Measurements from ENCODE around the gene ZNF460.
"Not testable (repeated sequence)": the region's sequence is repeated elsewhere in the genome, so short reads cannot be mapped to it uniquely, and the experiment has no call there.

ZNF460 gene

GRCh38 chr19:57280165-57280961 is at the start of gene ZNF460:
TSS of gene ZNF460 (plus strand) at chr19:57280485. CDS start at chr19:57280807, 322 bp downstream.
- DNase-seq = peak; percentile 95

GRCh38 chr19:57231686-57232085 is 48.6 kb upstream of the ZNF460 start:
- no peak for DNase-seq

GRCh38 chr19:57233207-57233606 is 47.1 kb upstream of the ZNF460 start:
- no peak for DNase-seq

GRCh38 chr19:57239982-57240310 is 40.3 kb upstream of the ZNF460 start:
- no peak for DNase-seq

- peak; percentile 95 for DNase-seq
These were observed 39.8 kb upstream of the ZNF460 start, which contains the start of gene ZNF805 for GRCh38 chr19:57240311-57241090. TSS of gene ZNF805 (plus strand) at chr19:57240632. CDS start at chr19:57240892, 260 bp downstream.

- no peak for DNase-seq
These were observed 39.1 kb upstream of the ZNF460 start for GRCh38 chr19:57241176-57241575.

- no peak for DNase-seq
These were observed 37.5 kb upstream of the ZNF460 start for GRCh38 chr19:57242821-57243220.

- DNase-seq = no peak
These were observed 35.8 kb upstream of the ZNF460 start for GRCh38 chr19:57244513-57244912.

GRCh38 chr19:57245066-57245465 is 35.2 kb upstream of the ZNF460 start:
- DNase-seq = no peak

- DNase-seq = no peak
These were observed 34.3 kb upstream of the ZNF460 start for GRCh38 chr19:57245959-57246358.

GRCh38 chr19:57248646-57249045 is 31.6 kb upstream of the ZNF460 start:
- no peak for DNase-seq

GRCh38 chr19:57249329-57249728 is 31.0 kb upstream of the ZNF460 start:
- DNase-seq = no peak

- not testable (repeated sequence) for DNase-seq
These were observed 26.5 kb upstream of the ZNF460 start for GRCh38 chr19:57253767-57254166.

- DNase-seq = no peak
These were observed 18.2 kb upstream of the ZNF460 start for GRCh38 chr19:57262044-57262443.

GRCh38 chr19:57263244-57263741 is 17.0 kb upstream of the ZNF460 start:
- no peak for DNase-seq

- no peak for DNase-seq
These were observed 13.0 kb upstream of the ZNF460 start for GRCh38 chr19:57267291-57267690.

- DNase-seq = no peak
These were observed 10.6 kb upstream of the ZNF460 start for GRCh38 chr19:57269515-57270250.

- DNase-seq = no peak
These were observed 9.0 kb upstream of the ZNF460 start for GRCh38 chr19:57271280-57271679.

GRCh38 chr19:57273014-57273413 is 7.3 kb upstream of the ZNF460 start:
- no peak for DNase-seq

GRCh38 chr19:57276430-57276829 is 3.9 kb upstream of the ZNF460 start:
- DNase-seq = no peak

GRCh38 chr19:57278481-57278880 is 1.8 kb upstream of the ZNF460 start:
- not testable (repeated sequence) for DNase-seq

GRCh38 chr19:57279418-57280164 is 694 bp upstream of the ZNF460 start:
- peak; percentile 87 for DNase-seq
